ENCODE measurements around the gene CDK8.
"Not testable (repeated sequence)": the region's sequence is repeated elsewhere in the genome, so short reads cannot be mapped to it uniquely, and the experiment has no call there.

The CDK8 gene

GRCh38 chr13:26310003-26310402 lies 56.1 kb downstream of the CDK8 start:
- no peak for DNase-seq (ENCODE audit: extremely low read depth in 1 of 2, low read depth in 1 of 2)

DNA sequence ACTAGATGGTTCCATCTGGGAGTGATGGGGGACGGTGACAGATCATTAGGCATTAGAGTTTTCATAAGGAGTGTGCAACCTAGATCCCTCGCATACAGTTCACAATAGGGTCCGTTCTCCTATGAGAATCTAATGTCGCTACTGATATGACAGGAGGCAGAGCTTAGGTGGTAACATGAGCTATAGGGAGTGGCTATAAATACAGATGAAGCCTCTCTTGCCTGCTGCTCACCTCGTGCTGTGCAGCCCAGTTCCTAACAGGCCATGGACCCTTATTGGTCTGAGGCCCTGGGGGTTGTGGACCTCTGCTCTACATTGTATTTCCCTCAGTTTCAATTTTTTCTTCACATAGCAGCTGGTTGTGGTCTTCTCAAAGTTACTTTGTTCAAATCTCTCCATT lies 56.5 kb downstream of the CDK8 start:
- no peak for DNase-seq (ENCODE audit: extremely low read depth in 1 of 2, low read depth in 1 of 2)

- DNase-seq (ENCODE audit: extremely low read depth in 1 of 2, low read depth in 1 of 2) = not testable (repeated sequence)
Measured at GRCh38 chr13:26312019-26312418, 58.1 kb downstream of the CDK8 start.

DNA sequence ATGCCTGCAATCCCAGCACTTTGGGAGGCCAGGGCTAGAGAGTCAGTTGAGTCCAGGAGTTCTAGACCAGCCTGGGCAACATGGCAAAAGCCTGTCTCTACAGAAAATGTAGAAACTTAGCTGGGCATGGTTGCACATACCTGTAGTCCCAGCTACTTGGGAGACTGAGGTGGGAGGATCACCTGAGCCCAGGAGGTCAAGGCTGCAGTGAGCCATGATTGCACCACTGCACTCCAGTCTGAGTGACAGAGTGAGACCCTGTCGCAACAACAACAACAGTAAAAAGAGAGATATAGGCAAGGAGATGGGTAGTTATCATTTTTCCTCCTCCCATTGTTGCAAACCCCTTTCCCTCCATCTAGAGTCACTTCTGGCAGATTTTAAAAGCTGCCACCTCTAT lies 62.2 kb downstream of the CDK8 start:
- DNase-seq (ENCODE audit: extremely low read depth in 1 of 2, low read depth in 1 of 2) = not testable (repeated sequence)

DNA sequence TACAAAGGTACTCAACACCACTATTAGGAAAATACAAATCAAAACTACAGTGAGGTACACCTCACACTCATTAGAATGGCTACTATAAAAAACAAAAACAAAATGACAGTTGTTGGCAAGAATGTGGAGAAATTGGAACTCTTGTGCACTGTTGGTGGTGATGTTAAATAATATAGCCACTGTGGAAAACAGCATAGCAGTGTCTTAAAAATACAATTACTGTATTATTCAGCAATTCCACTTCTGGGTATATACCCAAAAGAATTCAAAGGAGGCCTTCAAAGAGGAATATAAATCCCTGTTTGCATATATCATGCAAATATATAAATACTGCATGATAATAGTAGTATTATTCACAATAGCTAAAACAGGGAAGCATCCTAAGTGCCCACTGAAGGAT lies 66.8 kb downstream of the CDK8 start:
- DNase-seq (ENCODE audit: extremely low read depth in 1 of 2, low read depth in 1 of 2) = no peak

DNA sequence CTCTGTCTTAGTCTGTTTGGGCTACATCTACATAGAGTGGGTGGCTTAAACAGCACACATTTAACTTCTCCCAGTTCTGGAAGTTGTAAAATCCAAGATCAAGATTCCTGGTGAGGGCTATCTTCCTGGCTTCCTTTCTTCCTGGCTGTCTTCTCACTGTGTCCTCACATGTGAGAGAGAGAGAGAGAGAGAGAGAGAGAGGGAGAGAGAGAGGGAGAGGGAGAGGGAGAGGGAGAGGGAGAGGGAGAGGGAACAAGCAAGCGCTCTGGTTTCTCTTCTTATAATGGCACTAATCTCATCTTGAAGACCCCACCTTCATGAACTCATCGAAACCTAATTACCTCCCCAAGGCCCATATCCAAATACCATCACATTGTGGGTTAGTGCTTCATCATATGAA lies 69.2 kb downstream of the CDK8 start:
- DNase-seq (ENCODE audit: extremely low read depth in 1 of 2, low read depth in 1 of 2) = no peak

GRCh38 chr13:26323764-26324163 lies 69.8 kb downstream of the CDK8 start:
- DNase-seq (ENCODE audit: extremely low read depth in 1 of 2, low read depth in 1 of 2) = no peak

GRCh38 chr13:26324294-26324693 lies 70.4 kb downstream of the CDK8 start:
- no peak for DNase-seq (ENCODE audit: extremely low read depth in 1 of 2, low read depth in 1 of 2)

DNA sequence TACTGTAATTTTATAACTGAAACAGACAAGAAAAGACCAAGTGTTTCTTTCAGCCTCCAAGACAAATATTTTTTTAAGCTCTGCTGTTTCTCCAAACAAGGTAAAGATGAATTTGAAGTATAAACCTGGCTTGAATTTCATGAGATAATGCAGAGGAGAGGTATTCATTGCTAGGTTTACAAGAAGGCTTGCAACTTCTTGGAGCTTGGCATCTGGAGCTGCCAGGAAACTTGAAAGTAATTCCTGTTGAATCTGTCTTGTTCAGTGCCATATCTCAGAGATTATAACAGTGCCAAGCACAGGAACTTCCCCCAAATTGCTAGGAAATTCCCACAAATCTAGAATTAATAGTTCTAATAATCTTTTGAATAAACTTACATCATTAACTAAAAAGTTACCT lies 70.9 kb downstream of the CDK8 start:
- DNase-seq (ENCODE audit: extremely low read depth in 1 of 2, low read depth in 1 of 2) = no peak

DNA sequence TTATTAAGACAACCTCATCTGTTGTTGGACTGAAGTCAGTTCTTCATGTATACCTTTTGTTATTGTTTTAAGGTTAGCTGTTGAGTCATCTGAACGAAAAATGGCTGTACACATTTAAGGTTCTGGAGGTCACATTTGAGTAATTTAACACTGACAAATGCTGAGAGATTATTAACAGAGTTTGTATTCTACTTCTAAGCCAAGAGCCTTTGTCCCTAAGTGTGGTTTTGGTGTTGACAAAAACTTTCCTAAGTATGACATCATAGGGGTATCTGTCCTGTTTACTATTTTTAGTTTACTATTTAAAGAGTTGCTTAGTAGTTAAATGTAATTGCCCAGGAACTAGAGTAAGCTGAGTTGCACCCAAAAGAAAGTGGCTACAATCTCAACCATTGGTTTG lies 71.9 kb downstream of the CDK8 start:
- no peak for DNase-seq (ENCODE audit: extremely low read depth in 1 of 2, low read depth in 1 of 2)

DNA sequence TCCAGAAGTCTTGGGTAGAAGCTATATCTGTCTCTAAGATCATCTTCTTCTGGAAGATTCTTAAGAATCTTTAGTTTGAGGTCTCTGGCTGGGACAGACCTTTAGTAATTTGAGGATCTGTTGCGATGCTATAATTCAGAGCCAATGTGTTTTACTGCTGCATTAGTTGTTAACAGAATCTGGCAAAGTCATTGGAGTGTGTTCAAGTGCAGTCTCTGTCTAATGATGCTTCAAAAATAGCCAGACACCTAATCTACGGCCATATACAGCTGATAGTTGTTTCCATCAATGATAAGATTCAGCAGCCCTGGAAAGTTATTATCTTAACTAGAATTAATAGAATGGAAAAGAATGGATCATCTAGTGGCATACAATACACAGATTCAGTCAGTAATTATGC lies 72.6 kb downstream of the CDK8 start:
- DNase-seq (ENCODE audit: extremely low read depth in 1 of 2, low read depth in 1 of 2) = no peak

DNA sequence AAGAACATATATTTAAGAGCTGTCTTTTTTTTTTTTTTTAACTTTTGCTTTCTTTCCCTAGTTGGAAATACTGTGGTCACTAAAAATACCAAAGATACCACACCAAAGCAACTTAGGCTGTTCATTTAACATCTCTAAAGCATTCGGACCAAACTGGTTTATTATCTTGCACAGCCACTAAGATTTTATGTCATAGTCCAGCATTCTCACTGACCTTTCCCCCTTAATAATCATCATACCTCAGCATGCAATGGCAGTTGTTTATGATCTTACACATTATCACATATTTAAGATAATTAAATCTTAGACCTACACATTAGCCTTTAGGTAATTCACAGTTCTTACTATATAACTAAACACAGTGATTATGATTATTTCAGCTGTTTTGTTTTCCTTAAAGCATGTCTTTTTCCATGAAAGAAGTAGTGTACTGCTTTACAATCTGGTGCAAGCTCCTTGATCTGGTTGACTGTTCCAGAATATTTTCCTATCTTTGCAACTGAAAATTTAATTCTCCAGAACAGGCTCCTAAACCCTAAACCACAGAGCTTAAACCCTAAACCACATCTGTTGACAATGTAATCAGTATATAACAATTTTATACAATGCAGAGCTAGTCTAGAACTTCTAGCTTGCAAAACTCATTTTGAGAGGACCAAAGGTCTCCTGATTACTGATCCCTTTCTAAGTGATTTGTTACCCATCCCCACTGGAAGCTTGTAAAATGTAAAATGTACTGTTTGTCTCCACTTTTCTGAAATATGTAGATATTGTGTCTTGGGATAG lies 74.2 kb downstream of the CDK8 start:
- DNase-seq (ENCODE audit: extremely low read depth in 1 of 2, low read depth in 1 of 2) = no peak

DNA sequence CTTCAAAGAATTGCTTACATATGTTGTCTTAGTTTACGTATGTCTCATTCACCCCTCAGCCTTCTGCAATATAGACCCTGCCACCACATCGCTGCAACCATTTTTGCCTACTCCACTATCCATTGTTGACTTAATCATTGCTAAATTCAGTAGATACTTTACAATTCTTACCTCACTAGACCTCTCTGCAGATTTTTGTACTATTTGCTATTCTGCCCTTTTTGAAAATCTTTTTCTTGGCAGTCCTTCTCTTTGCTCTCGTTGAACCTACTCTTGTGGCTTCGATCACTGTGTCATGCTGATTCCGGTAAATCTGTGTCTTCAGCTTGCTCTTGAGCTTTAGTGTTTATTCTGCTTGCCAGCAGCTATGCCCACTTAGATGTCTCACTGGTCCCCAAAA lies 81.2 kb downstream of the CDK8 start:
- DNase-seq (ENCODE audit: extremely low read depth in 1 of 2, low read depth in 1 of 2) = no peak

DNA sequence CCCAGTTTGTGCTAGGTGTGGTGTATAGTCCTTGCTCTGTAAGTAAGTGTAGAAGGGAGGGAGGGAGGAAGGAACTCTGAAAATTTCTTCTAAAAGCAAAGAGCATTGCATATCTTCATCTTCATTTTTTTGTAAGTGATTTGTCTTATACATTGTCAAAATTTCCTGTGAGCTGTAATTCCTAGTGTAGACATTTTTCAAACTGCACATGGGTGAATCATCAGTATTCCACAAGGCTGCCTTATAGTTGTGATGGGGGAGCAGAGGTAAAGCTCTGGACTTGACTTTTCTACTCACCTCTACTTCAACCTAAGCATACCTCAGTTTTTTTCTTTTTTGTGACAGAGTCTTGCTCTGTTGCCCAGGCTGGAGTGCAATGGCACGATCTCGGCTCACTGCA lies 86.9 kb downstream of the CDK8 start:
- no peak for DNase-seq (ENCODE audit: extremely low read depth in 1 of 2, low read depth in 1 of 2)

DNA sequence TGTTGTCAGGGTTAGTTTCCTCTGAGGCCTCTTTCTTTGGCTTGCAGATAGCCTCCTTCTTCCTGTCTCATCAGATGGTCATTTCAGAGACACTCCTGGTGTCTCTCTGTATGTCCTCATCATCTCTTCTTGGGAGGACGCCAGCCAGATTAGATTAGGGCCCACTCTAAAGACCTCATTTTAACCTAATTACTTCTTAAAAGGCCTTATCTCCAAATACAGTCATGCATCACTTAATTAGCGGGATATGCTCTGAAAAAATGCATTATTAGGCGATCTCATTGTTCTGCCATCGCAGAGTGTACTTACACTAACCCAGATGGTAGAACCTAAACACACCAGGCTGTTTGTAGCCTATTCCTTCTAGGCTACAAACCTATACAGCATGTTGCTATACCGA lies 89.0 kb downstream of the CDK8 start:
- DNase-seq (ENCODE audit: extremely low read depth in 1 of 2, low read depth in 1 of 2) = no peak

- DNase-seq (ENCODE audit: extremely low read depth in 1 of 2, low read depth in 1 of 2) = no peak
Measured at GRCh38 chr13:26343816-26344215, 89.9 kb downstream of the CDK8 start.

DNA sequence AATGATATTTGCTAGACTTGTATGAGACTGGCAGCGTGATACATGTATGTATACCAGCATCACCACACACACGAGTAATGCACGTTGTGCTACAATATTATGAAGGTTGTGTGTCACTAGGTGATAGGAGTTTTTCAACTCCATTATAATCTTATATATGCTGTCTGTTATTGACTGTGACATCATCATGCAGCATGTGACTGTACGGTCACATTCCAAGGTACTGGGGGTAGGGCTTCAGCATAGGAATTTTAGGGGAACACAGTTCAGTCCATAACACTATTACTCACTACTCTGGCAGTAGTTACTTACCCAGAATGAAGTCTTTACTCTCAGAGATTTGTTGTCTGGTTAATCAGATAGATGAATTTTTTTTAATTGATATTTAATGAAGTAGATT lies 91.1 kb downstream of the CDK8 start:
- no peak for DNase-seq (ENCODE audit: extremely low read depth in 1 of 2, low read depth in 1 of 2)

GRCh38 chr13:26348966-26349365 lies 95.0 kb downstream of the CDK8 start:
- no peak for DNase-seq (ENCODE audit: extremely low read depth in 1 of 2, low read depth in 1 of 2)

DNA sequence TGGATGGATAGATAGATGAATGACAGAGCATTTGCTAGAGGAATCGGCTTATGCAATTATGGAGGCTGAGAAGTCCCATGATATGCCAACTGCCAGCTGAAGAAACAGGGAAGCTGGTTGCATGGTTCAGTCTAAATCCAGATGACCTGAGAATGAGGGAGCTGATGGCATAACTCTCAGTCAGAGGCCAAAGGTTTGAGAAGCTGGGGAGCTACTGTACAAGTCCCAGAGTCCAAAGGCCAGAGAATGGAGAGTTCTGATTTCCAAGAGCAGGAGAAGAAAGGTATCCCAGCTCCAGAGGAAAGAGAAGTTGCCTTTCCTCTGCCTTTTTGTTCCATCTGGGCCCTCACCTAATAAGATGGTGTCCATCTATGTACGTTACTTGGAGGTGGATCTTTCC lies 108.3 kb downstream of the CDK8 start:
- no peak for DNase-seq (ENCODE audit: extremely low read depth in 1 of 2, low read depth in 1 of 2)

GRCh38 chr13:26370553-26370952 lies 116.6 kb downstream of the CDK8 start:
- no peak for DNase-seq (ENCODE audit: extremely low read depth in 1 of 2, low read depth in 1 of 2)

GRCh38 chr13:26372747-26373146 lies 118.8 kb downstream of the CDK8 start:
- no peak for DNase-seq (ENCODE audit: extremely low read depth in 1 of 2, low read depth in 1 of 2)

- DNase-seq (ENCODE audit: extremely low read depth in 1 of 2, low read depth in 1 of 2) = no peak
Measured at GRCh38 chr13:26376430-26376829, 122.5 kb downstream of the CDK8 start.

GRCh38 chr13:26377038-26377437 lies 123.1 kb downstream of the CDK8 start:
- no peak for DNase-seq (ENCODE audit: extremely low read depth in 1 of 2, low read depth in 1 of 2)

All from activated CD8-positive, alpha-beta memory T cell treated with anti-CD3 and anti-CD28 coated beads for 1 hour (primary cell).